Endodermal cell (in vitro differentiated cells): ENCODE data around the gene AGPAT1. TPM values are rescaled to one million over a fixed set of nuclear protein-coding genes. Genes with fewer than 3 reads are reported as not detected.
A peak's percentile ranks its signal among the peaks of the same experiment; 100 is the strongest.

ENCODE experiments used
- DNase-seq: peaks from one replicate; pipeline ENCODE4 v3.0.0-alpha.2; 2017
- H3K27ac ChIP-seq: 2 replicates; pipeline ENCODE4 v1.5.1; 2013; ENCODE audit warnings: mild to moderate bottlenecking, low read depth, low read length, moderate library complexity
- H3K27me3 ChIP-seq: 2 replicates; pipeline ENCODE4 v1.6.1; 2013; ENCODE audit warnings: mild to moderate bottlenecking, low read length, moderate library complexity; ENCODE audit not compliant: insufficient read depth, control insufficient read depth, poor library complexity, severe bottlenecking
- H3K36me3 ChIP-seq: 2 replicates; pipeline ENCODE4 v1.7.0; 2013; ENCODE audit warnings: mild to moderate bottlenecking, low read length, moderate library complexity; ENCODE audit not compliant: control insufficient read depth, insufficient read depth
- H3K4me1 ChIP-seq: one replicate; pipeline ENCODE4 v1.7.0; 2013; ENCODE audit warnings: low read length; ENCODE audit not compliant: control insufficient read depth, insufficient read depth
- H3K4me3 ChIP-seq: 2 replicates; pipeline ENCODE4 v1.5.1; 2013; ENCODE audit warnings: mild to moderate bottlenecking, low read length, moderate library complexity
- H3K9ac ChIP-seq: 2 replicates; pipeline ENCODE4 v1.6.1; 2013; ENCODE audit warnings: mild to moderate bottlenecking, low read length, moderate library complexity; ENCODE audit not compliant: poor library complexity, severe bottlenecking; ENCODE audit errors: extremely low read depth
- H3K9me3 ChIP-seq: 2 replicates; pipeline ENCODE4 v1.6.1; 2013; ENCODE audit warnings: mild to moderate bottlenecking, low read length, moderate library complexity; ENCODE audit not compliant: control insufficient read depth
- H3K27ac Mint-ChIP-seq: 2 replicates; pipeline ENCODE4 v1.8.0; 2020; ENCODE audit warnings: mixed read lengths
- H3K27me3 Mint-ChIP-seq: 2 replicates; pipeline ENCODE4 v1.8.0; 2021; ENCODE audit warnings: mild to moderate bottlenecking, mixed read lengths; ENCODE audit not compliant: insufficient read depth
- H3K36me3 Mint-ChIP-seq: 2 replicates; pipeline ENCODE4 v1.8.0; 2020; ENCODE audit warnings: low read depth, mixed read lengths
- H3K4me1 Mint-ChIP-seq: 2 replicates; pipeline ENCODE4 v1.8.0; 2020; ENCODE audit warnings: mixed read lengths
- H3K4me3 Mint-ChIP-seq: 2 replicates; pipeline ENCODE4 v1.8.0; 2020; ENCODE audit warnings: mild to moderate bottlenecking, moderate library complexity, mixed read lengths
- H3K9me3 Mint-ChIP-seq: 2 replicates; pipeline ENCODE4 v1.8.0; 2020; ENCODE audit warnings: mild to moderate bottlenecking, mixed read lengths
- WGBS, 2 experiments: methylation state at CpG; one replicate each; pipeline versions ENCODE4 v1.1.5 to v1.1.7; 2013; ENCODE audit warnings: missing lambda C conversion rate in 2 of 2, mixed read lengths in 1 of 2; ENCODE audit not compliant: insufficient coverage in 1 of 2, insufficient read length in 1 of 2; 5-methylcytosine and 5-hydroxymethylcytosine counted together
- total RNA-seq, 2 donors: library from RNA; stranded (reverse); fragmentation: NEBNext Ultra II Directional in 1 of 2; extraction: Animal tissue kit (Norgen Biotek cat#: 25700) in 1 of 2; gene quantifications; 2 replicates in 1 of 2; 3 replicates in 1 of 2; pipeline ENCODE4 v1.2.1, GENCODE V29; 2021
- TF ChIP-seq, protein P1 (sequence below): fragments of 200-600 bp; sonication (generic); conservative IDR thresholded peaks from 2 replicates; pipeline ENCODE4 v1.5.0; 2021; ENCODE audit warnings: antibody characterized with exemption, mild to moderate bottlenecking

AGPAT1 gene
- total RNA-seq, 2 donors from 2014 or later, result 124 to 147 TPM

DNA sequence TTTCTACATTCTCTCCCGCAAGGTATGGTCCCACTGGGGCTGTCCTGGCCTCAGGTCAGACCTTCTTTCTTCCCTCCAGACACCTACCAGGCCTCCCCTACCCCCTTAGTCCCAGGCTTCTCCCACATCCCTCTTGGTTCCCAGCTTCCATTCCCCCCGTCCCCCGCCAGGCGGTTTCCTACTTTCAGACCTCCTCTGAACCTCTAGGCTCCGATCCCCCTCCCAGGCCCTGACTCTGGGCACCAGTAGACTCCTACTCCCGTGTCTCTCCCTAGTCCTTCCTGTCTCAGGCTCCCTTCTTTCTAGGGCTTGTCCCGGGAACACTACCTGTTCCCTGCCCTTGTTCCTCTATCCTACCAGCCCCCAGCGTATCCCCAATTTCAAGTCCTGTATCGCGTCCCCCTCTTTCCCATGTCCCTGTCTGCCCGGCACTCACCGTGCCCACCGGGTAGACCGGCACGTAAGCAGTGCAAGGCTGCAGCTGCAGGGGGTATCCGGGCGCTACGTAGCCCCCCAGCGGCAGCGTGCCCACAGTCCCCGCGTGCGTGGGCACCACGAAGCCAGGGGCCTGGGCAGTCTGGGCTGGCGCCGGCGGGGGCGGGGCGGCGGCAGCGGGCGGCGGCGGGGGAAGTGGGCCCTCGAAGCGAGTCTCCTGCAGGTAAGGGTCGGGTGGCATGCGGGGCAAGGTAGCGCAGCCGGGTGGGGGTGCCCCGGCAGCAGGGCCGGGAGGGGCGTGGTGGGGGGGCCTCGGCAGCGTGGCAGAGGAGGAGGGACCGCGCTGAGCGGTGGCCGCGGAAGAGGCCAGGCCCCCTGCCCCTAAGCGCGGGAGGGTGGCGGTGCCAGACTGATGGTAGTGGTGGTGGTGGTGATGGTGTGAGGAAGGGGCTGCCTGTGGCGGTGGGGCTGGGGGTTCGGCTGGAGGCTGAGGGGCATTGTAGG is 25.7 kb downstream of the AGPAT1 start:
- Histone ChIP-seq H3K4me1 (peaks cover 14% of the 10 kb centered on the region), H3K36me3 (no peaks in the 10 kb centered on the region), H3K9me3 (no peaks in the 10 kb centered on the region), H3K4me3 (no peak overlapping the region), H3K9ac (no peak overlapping the region), H3K27ac (no peak overlapping the region), H3K27me3 (no peaks in the 10 kb centered on the region)
- Mint-ChIP-seq H3K4me3 (peak overlapping the region; percentile 28), H3K36me3 (peaks cover under 1% of the 10 kb centered on the region), H3K27ac (no peak overlapping the region), H3K27me3 (peaks cover 32% of the 10 kb centered on the region), H3K9me3 (no peaks in the 10 kb centered on the region), H3K4me1 (peaks cover 56% of the 10 kb centered on the region)
- TF ChIP-seq, protein P1, sequence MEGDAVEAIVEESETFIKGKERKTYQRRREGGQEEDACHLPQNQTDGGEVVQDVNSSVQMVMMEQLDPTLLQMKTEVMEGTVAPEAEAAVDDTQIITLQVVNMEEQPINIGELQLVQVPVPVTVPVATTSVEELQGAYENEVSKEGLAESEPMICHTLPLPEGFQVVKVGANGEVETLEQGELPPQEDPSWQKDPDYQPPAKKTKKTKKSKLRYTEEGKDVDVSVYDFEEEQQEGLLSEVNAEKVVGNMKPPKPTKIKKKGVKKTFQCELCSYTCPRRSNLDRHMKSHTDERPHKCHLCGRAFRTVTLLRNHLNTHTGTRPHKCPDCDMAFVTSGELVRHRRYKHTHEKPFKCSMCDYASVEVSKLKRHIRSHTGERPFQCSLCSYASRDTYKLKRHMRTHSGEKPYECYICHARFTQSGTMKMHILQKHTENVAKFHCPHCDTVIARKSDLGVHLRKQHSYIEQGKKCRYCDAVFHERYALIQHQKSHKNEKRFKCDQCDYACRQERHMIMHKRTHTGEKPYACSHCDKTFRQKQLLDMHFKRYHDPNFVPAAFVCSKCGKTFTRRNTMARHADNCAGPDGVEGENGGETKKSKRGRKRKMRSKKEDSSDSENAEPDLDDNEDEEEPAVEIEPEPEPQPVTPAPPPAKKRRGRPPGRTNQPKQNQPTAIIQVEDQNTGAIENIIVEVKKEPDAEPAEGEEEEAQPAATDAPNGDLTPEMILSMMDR, result peak; percentile 17
- whole genome bisulfite sequencing, 2 experiments, result 72 to 88% methylated on average over 6 to 55 of the region's 55 CpGs
- peak; percentile 82 for DNase-seq

DNA sequence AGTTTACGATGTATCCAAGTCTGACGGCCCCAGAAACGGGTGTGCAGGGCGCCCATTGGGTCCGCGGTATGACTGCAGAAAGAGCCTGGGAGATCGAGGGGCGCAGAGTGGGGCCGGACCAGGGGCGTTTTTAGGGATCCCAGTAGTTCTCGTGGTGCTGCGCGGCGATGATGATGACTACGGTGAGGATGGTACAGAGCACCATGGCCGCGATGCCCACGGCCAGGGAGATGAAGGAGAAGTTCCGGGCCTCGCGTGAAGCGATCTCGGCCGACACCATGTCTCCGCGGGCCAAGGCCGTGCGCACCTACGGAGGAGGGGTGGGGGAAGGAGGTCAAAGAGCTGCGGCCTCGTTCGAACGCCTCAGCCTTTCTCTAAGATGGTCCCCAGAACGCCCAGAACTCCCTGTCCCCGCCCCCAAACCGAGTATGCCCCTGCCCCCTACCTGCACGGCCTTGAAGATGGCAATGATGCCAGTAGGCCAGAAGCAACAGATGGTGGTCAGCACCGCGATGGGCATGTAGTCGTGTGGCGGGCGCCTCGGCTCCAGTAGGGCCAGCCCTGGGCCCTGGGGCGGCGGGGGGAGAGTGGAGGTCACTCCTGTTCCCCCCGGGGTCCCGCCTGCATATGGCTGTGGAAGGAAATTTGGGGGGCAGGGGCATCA is 26.7 kb downstream of the AGPAT1 start:
- Histone ChIP-seq H3K9ac (no peak overlapping the region), H3K9me3 (no peaks in the 10 kb centered on the region), H3K36me3 (no peaks in the 10 kb centered on the region), H3K27ac (no peak overlapping the region), H3K4me1 (peaks cover 14% of the 10 kb centered on the region), H3K27me3 (no peaks in the 10 kb centered on the region), H3K4me3 (no peak overlapping the region)
- peaks cover 56% of the 10 kb centered on the region for H3K4me1 Mint-ChIP-seq
- TF ChIP-seq, protein P1, result no peak
- H3K36me3 Mint-ChIP-seq, result no peaks in the 10 kb centered on the region
- no peaks in the 10 kb centered on the region for H3K9me3 Mint-ChIP-seq
- WGBS, 2 experiments, result 94% methylated on average over 29 to 47 of the region's 47 CpGs
- peaks cover 32% of the 10 kb centered on the region for H3K27me3 Mint-ChIP-seq
- no peak overlapping the region for H3K27ac Mint-ChIP-seq
- DNase-seq, result no peak
- peak overlapping the region; percentile 27 for H3K4me3 Mint-ChIP-seq

DNA sequence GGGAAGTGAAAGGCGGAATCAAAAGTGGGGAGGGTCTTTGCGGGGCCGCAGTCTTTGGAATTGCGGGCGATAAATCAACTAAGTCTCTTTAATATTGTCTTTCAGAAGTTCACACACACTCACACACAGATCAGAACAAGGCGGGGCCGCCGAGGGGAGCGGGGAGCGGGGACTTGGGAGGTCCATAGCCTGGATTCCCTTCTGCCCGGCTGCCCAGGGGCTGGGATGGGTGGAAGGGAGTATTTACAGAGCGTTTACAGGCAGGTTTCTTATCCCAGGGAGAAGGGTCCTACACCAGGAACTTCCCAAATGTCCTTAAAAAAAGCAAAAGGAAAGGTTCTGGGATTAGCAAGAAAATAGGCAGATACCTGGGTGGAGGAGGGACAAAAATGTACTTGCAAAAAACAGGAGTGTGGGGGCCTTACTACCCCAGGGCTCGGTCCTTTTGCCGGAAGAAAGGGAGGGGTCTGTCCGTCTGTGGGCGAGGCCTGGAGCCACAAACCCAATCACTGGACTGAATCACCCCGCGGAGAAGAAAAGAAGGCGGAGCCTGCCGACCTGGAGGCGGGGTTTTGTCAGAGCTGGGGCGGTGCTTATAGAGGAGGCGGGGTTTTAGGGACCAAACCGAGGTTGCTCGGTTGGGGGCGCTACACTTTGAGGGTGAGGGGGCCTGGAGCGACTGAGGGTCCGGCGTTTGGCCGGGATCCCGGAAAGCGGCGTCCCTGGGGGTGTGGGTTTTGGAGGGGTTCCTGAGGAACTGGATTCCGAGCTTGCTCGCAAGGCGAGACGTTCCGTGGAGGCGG is 27.4 kb downstream of the AGPAT1 start:
- Mint-ChIP-seq H3K27ac (no peak overlapping the region), H3K9me3 (no peaks in the 10 kb centered on the region), H3K4me1 (peaks cover 56% of the 10 kb centered on the region), H3K4me3 (peak overlapping the region; percentile 27), H3K36me3 (no peaks in the 10 kb centered on the region), H3K27me3 (peaks cover 32% of the 10 kb centered on the region)
- H3K36me3 ChIP-seq, result no peaks in the 10 kb centered on the region
- no peak overlapping the region for H3K27ac ChIP-seq
- no peaks in the 10 kb centered on the region for H3K9me3 ChIP-seq
- H3K9ac ChIP-seq, result no peak overlapping the region
- DNase-seq, result peak; percentile 94
- TF ChIP-seq, protein P1, result no peak
- no peak overlapping the region for H3K4me3 ChIP-seq
- 93 to 98% methylated on average over 11 to 39 of the region's 39 CpGs for WGBS, 2 experiments
- peaks cover 14% of the 10 kb centered on the region for H3K4me1 ChIP-seq
- no peaks in the 10 kb centered on the region for H3K27me3 ChIP-seq
